Sigmoid colon (tissue), 7 donors: ENCODE measurements around the gene NBAS. TPM values are rescaled to one million over a fixed set of nuclear protein-coding genes. Genes with fewer than 3 reads are reported as not detected.

ENCODE experiments used
- DNase-seq: peaks from one replicate; pipeline ENCODE4 v3.0.0-alpha.2; 2019
- H3K27ac ChIP-seq, 4 donors: fragments of 200-600 bp; sonication (generic); one replicate each; pipeline ENCODE4 v1.5.1; 2016 to 2019; ENCODE audit warnings: mild to moderate bottlenecking in 1 of 4
- H3K27me3 ChIP-seq, 3 donors: fragments of 200-600 bp; sonication (generic); one replicate each; pipeline ENCODE4 v1.5.1; 2019; ENCODE audit warnings: mild to moderate bottlenecking in 1 of 3
- H3K36me3 ChIP-seq, 4 donors: fragments of 200-600 bp; sonication (generic); one replicate each; pipeline ENCODE4 v1.5.1; 2016 to 2019
- H3K4me1 ChIP-seq, 4 donors: fragments of 200-600 bp; sonication (generic); one replicate each; pipeline ENCODE4 v1.5.1; 2017 to 2019
- H3K4me3 ChIP-seq, 4 donors: fragments of 200-600 bp; sonication (generic); one replicate each; pipeline ENCODE4 v1.5.1; 2017 to 2019; ENCODE audit warnings: mild to moderate bottlenecking in 2 of 4, moderate library complexity in 1 of 4
- H3K9me3 ChIP-seq, 4 donors: fragments of 200-600 bp in 3 of 4; sonication (generic) in 3 of 4; one replicate each; pipeline versions ENCODE4 v1.5.1 to v1.6.1; 2013 to 2019
- CTCF ChIP-seq, 4 experiments: fragments of 450-650 bp in 3 of 4; fragments of 200-600 bp in 1 of 4; IDR thresholded peaks; one replicate each; pipeline ENCODE4 v1.5.1; 2016 to 2019; ENCODE audit warnings: antibody characterized with exemption in 4 of 4, mild to moderate bottlenecking in 3 of 4, moderate library complexity in 2 of 4
- EP300 ChIP-seq, 4 donors: sonication (generic); formaldehyde crosslinking; IDR thresholded peaks; one replicate each; pipeline ENCODE4 v1.6.1; 2017; ENCODE audit warnings: antibody characterized with exemption in 4 of 4
- POLR2A ChIP-seq, 2 donors: fragments of 450-650 bp; IDR thresholded peaks; one replicate each; pipeline ENCODE4 v1.6.1; 2016; ENCODE audit warnings: antibody characterized with exemption in 2 of 2, mild to moderate bottlenecking in 2 of 2, moderate library complexity in 2 of 2
- POLR2AphosphoS5 ChIP-seq, 4 donors: sonication (generic); formaldehyde crosslinking; IDR thresholded peaks; one replicate each; pipeline ENCODE4 v1.6.1; 2017; ENCODE audit warnings: antibody characterized with exemption in 4 of 4
- WGBS, 2 donors: extraction: QIAGEN DNeasy Blood & Tissue Kit; methylation state at CpG; one replicate each; pipeline ENCODE4 v1.1.7; 2013; 5-methylcytosine and 5-hydroxymethylcytosine counted together
- intact Hi-C: fragments of 100-400 bp; cut with DNase I; formaldehyde crosslinking; loops from one replicate; pipeline ENCODE4 v1.15.1; 2023
- polyA plus RNA-seq, 3 donors: library from polyadenylated mRNA; stranded (reverse); fragments of 200-250 nt; gene quantifications; one replicate each; pipeline ENCODE4 v1.2.3, GENCODE V29; 2013
- total RNA-seq, 4 donors: library from RNA; depleted of rRNA; stranded (reverse); fragments of >200 nt; gene quantifications; one replicate each; pipeline ENCODE4 v1.1.0, GENCODE V29; 2016
- donor health status: healthy with polysubstance abuse.
- donor health status: Bipolar disorder and iron deficiency.
- donor health status: healthy.

Gene NBAS
- total and polyA plus RNA-seq, 7 donors = 3.9 to 53.2 (median 41.9) TPM

GRCh38 chr2:15352363-15352762 is 208.8 kb downstream of the NBAS start:
- WGBS, 2 donors = 92 to 97% methylated on average over 11 of the region's 11 CpGs
- Histone ChIP-seq H3K27ac (no peak overlapping the region), H3K9me3 (no peaks in the 10 kb centered on the region), H3K27me3 (no peaks in the 10 kb centered on the region), H3K4me1 (peaks cover 0 to 7% (median 2%) of the 10 kb centered on the region in 4 donors), H3K36me3 (peaks cover 0 to 66% (median 3%) of the 10 kb centered on the region in 4 donors), H3K4me3 (no peak overlapping the region)
- intact Hi-C loops = no loop called here
- TF ChIP-seq POLR2A (IDR thresholded peaks at IDR 0.05) (no peak), CTCF (IDR thresholded peaks at IDR 0.05) (no peak), EP300 (IDR thresholded peaks at IDR 0.05) (no peak), POLR2AphosphoS5 (IDR thresholded peaks at IDR 0.05) (no peak)
- no peak for DNase-seq

GRCh38 chr2:15348636-15349035 is 212.5 kb downstream of the NBAS start:
- DNase-seq = no peak
- H3K9me3 ChIP-seq = peaks cover 0 to 2% (median 0%) of the 10 kb centered on the region in 4 donors
- TF ChIP-seq CTCF (IDR thresholded peaks at IDR 0.05) (no peak), EP300 (IDR thresholded peaks at IDR 0.05) (no peak), POLR2AphosphoS5 (IDR thresholded peaks at IDR 0.05) (no peak), POLR2A (IDR thresholded peaks at IDR 0.05) (no peak)
- no peaks in the 10 kb centered on the region for H3K27me3 ChIP-seq
- H3K36me3 ChIP-seq = peaks cover 0 to 47% (median 3%) of the 10 kb centered on the region in 4 donors
- intact Hi-C loops = no loop called here
- WGBS, 2 donors = 94 to 96% methylated on average over 5 of the region's 5 CpGs
- peaks cover 0 to 7% (median 3%) of the 10 kb centered on the region in 4 donors for H3K4me1 ChIP-seq
- no peak overlapping the region for H3K4me3 ChIP-seq
- H3K27ac ChIP-seq = no peak overlapping the region

- no peak for TF ChIP-seq POLR2AphosphoS5 (IDR thresholded peaks at IDR 0.05)
- no peak for TF ChIP-seq CTCF (IDR thresholded peaks at IDR 0.05)
- TF ChIP-seq POLR2A (IDR thresholded peaks at IDR 0.05) = no peak
- TF ChIP-seq EP300 (IDR thresholded peaks at IDR 0.05) = no peak
- intact Hi-C loops = no loop called here
- H3K9me3 ChIP-seq = peaks cover 0 to 2% (median 0%) of the 10 kb centered on the region in 4 donors
Measured at GRCh38 chr2:15348045-15348444, 213.1 kb downstream of the NBAS start.

GRCh38 chr2:15346624-15347023 is 214.5 kb downstream of the NBAS start:
- no peak overlapping the region for H3K27ac ChIP-seq
- intact Hi-C loops = no loop called here
- peaks cover 0 to 7% (median 3%) of the 10 kb centered on the region in 4 donors for H3K4me1 ChIP-seq
- no peak for DNase-seq
- H3K36me3 ChIP-seq = peaks cover 0 to 27% (median 0%) of the 10 kb centered on the region in 4 donors
- 91 to 97% methylated on average over 1 of the region's 1 CpG for WGBS, 2 donors
- no peaks in the 10 kb centered on the region for H3K27me3 ChIP-seq
- H3K4me3 ChIP-seq = no peak overlapping the region
- peaks cover 0 to 2% (median 0%) of the 10 kb centered on the region in 4 donors for H3K9me3 ChIP-seq
- TF ChIP-seq CTCF (IDR thresholded peaks at IDR 0.05) (no peak), POLR2A (IDR thresholded peaks at IDR 0.05) (no peak), POLR2AphosphoS5 (IDR thresholded peaks at IDR 0.05) (no peak), EP300 (IDR thresholded peaks at IDR 0.05) (no peak)

More at GRCh38 chr2:15348045-15348444, 213.1 kb downstream of the NBAS start:
- no peak for DNase-seq
- H3K27me3 ChIP-seq = no peaks in the 10 kb centered on the region
- H3K36me3 ChIP-seq = peaks cover 0 to 41% (median 3%) of the 10 kb centered on the region in 4 donors
- WGBS, 2 donors = 89 to 90% methylated on average over 4 of the region's 4 CpGs
- H3K4me3 ChIP-seq = no peak overlapping the region
- H3K27ac ChIP-seq = no peak overlapping the region
- peaks cover 0 to 7% (median 3%) of the 10 kb centered on the region in 4 donors for H3K4me1 ChIP-seq
